Panc1 (cell line): ENCODE results near the gene ISLR. TPM values are rescaled to one million over a fixed set of nuclear protein-coding genes. Genes with fewer than 3 reads are reported as not detected.

Source experiments
- ATAC-seq: fragments of 200-7000 bp; cut with Tn5 transposase; 2 replicates; pipeline ENCODE4 v1.9.1; 2020; ENCODE audit warnings: mild to moderate bottlenecking, moderate library complexity
- BruUV-seq: library from RNA; stranded (reverse); fragments of 400-500 nt; replicated peaks from 2 replicates; lab custom pipeline; 2021; lab: Mats Ljungman, UMichigan
- CTCF ChIA-PET: fragments of 300-600 bp; sonication (Branson Sonifier 250); formaldehyde crosslinking; loops from one replicate; lab custom pipeline; 2022; ENCODE audit warnings: antibody characterized with exemption; lab: Charles Lee
- POLR2A ChIA-PET: fragments of 300-600 bp; sonication (Branson Sonifier 250); formaldehyde crosslinking; loops from one replicate; lab custom pipeline; 2022; ENCODE audit warnings: antibody characterized with exemption; lab: Charles Lee
- DNase-seq: peaks from one replicate; pipeline ENCODE4 v3.0.0-alpha.2; 2010; ENCODE audit warnings: low read depth, low spot score
- H3K27ac ChIP-seq: 2 replicates; pipeline ENCODE4 v1.5.1; 2011; ENCODE audit warnings: mild to moderate bottlenecking, low read length, inconsistent platforms
- H3K27me3 ChIP-seq: fragments of 200-500 bp; sonication (Bioruptor generic); 2 replicates; pipeline ENCODE4 v1.6.0; 2014; ENCODE audit warnings: low read length, inconsistent platforms; ENCODE audit not compliant: control insufficient read depth, insufficient read depth
- H3K36me3 ChIP-seq: fragments of 200-500 bp; sonication (Bioruptor generic); 2 replicates; pipeline ENCODE4 v1.5.1; 2014; ENCODE audit warnings: inconsistent platforms, mild to moderate bottlenecking, low read length, moderate library complexity; ENCODE audit not compliant: control insufficient read depth, insufficient read depth
- H3K4me1 ChIP-seq: 2 replicates; pipeline ENCODE4 v1.5.1; 2011; ENCODE audit warnings: inconsistent platforms, mild to moderate bottlenecking, low read length, moderate library complexity; ENCODE audit not compliant: control insufficient read depth, insufficient read depth
- H3K4me3 ChIP-seq, 2 experiments: 2 replicates each; pipeline ENCODE4 v1.5.1; 2011 to 2012; ENCODE audit warnings: low read depth in 2 of 2, low read length in 2 of 2, mild to moderate bottlenecking in 2 of 2, inconsistent platforms in 1 of 2, moderate library complexity in 1 of 2
- H3K9me3 ChIP-seq: fragments of 200-500 bp; sonication (Bioruptor generic); 2 replicates; pipeline ENCODE4 v1.5.1; 2014; ENCODE audit warnings: low read depth, mild to moderate bottlenecking, inconsistent platforms, low read length, moderate library complexity; ENCODE audit not compliant: control insufficient read depth, insufficient read depth
- CTCF ChIP-seq: fragments of 450-650 bp; IDR thresholded peaks from 2 replicates; pipeline ENCODE4 v1.5.1; 2017; ENCODE audit warnings: mild to moderate bottlenecking
- POLR2AphosphoS5 ChIP-seq: IDR thresholded peaks from 2 replicates; pipeline ENCODE4 v1.6.1; 2012; ENCODE audit warnings: mild to moderate bottlenecking, low read depth, low read length, moderate library complexity
- SIN3A ChIP-seq: IDR thresholded peaks from 2 replicates; pipeline ENCODE4 v1.6.1; 2012; ENCODE audit warnings: low read depth, mild to moderate bottlenecking, low read length, moderate library complexity, borderline replicate concordance; ENCODE audit not compliant: insufficient read depth
- TCF7L2 ChIP-seq: IDR thresholded peaks from 2 replicates; pipeline ENCODE4 v1.6.1; 2011; ENCODE audit warnings: mild to moderate bottlenecking, low read depth, low read length, inconsistent platforms
- in situ Hi-C: cut with HindIII; loops from 2 replicates; pipeline ENCODE4 v1.10.0; 2016; ENCODE audit warnings: low sequenced_read_pairs, low pct_unique_long_range_greater_than_20kb
- intact Hi-C: fragments of 100-400 bp; cut with micrococcal nuclease; formaldehyde crosslinking; loops from one replicate; pipeline ENCODE4 v1.10.0; 2022; ENCODE audit not compliant: unreplicated experiment
- total RNA-seq: library from RNA; stranded (reverse); gene quantifications from one replicate; pipeline ENCODE4 v1.2.1, GENCODE V29; 2021; ENCODE audit not compliant: unreplicated experiment
- TF ChIP-seq, protein P1 (sequence below), 2 experiments: IDR thresholded peaks; 2 replicates each; pipeline ENCODE4 v1.6.1; 2011 to 2012; ENCODE audit warnings: low read depth in 2 of 2, control low read depth in 1 of 2, low read length in 1 of 2, mild to moderate bottlenecking in 1 of 2, moderate library complexity in 1 of 2; ENCODE audit not compliant: insufficient read depth in 1 of 2

The ISLR gene
- total RNA-seq, 1 experiment from 2014 or later: 0.28 TPM

GRCh38 chr15:74178326-74179100 is 5.0 kb downstream of the ISLR start:
- Histone ChIP-seq H3K4me1 (peaks cover 13% of the 10 kb centered on the region), H3K27ac (0 out of 2 replicates have a peak overlapping the region, but pooled peaks have one; percentile 29), H3K36me3 (no peaks in the 10 kb centered on the region), H3K9me3 (no peaks in the 10 kb centered on the region), H3K27me3 (no peaks in the 10 kb centered on the region), H3K4me3 (no peak overlapping the region)
- TF ChIP-seq CTCF: no peak
- TF ChIP-seq SIN3A: no peak
- no peak for TF ChIP-seq TCF7L2
- TF ChIP-seq, protein P1, sequence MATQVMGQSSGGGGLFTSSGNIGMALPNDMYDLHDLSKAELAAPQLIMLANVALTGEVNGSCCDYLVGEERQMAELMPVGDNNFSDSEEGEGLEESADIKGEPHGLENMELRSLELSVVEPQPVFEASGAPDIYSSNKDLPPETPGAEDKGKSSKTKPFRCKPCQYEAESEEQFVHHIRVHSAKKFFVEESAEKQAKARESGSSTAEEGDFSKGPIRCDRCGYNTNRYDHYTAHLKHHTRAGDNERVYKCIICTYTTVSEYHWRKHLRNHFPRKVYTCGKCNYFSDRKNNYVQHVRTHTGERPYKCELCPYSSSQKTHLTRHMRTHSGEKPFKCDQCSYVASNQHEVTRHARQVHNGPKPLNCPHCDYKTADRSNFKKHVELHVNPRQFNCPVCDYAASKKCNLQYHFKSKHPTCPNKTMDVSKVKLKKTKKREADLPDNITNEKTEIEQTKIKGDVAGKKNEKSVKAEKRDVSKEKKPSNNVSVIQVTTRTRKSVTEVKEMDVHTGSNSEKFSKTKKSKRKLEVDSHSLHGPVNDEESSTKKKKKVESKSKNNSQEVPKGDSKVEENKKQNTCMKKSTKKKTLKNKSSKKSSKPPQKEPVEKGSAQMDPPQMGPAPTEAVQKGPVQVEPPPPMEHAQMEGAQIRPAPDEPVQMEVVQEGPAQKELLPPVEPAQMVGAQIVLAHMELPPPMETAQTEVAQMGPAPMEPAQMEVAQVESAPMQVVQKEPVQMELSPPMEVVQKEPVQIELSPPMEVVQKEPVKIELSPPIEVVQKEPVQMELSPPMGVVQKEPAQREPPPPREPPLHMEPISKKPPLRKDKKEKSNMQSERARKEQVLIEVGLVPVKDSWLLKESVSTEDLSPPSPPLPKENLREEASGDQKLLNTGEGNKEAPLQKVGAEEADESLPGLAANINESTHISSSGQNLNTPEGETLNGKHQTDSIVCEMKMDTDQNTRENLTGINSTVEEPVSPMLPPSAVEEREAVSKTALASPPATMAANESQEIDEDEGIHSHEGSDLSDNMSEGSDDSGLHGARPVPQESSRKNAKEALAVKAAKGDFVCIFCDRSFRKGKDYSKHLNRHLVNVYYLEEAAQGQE (IDR thresholded peaks at IDR 0.05; ENCODE audit: insufficient read depth in 1 of 2, low read depth in 2 of 2, low read length in 1 of 2): no peak
- TF ChIP-seq POLR2AphosphoS5: no peak
- ChIA-PET CTCF (interaction anchor here (0.5 kb wide), 1 partner anchor 12 kb away, joined by 8 read pairs; no protein-coding TSS in a partner anchor), POLR2A (interaction anchor here (0.5 kb wide), 1 partner anchor 32 kb away, joined by 6 read pairs; no protein-coding TSS in a partner anchor)
- in situ Hi-C loops (no loop called here), intact Hi-C loops (no loop called here)
- DNase-seq (no peak), ATAC-seq (no peak)
- no TSS peak for BruUV-seq

DNA sequence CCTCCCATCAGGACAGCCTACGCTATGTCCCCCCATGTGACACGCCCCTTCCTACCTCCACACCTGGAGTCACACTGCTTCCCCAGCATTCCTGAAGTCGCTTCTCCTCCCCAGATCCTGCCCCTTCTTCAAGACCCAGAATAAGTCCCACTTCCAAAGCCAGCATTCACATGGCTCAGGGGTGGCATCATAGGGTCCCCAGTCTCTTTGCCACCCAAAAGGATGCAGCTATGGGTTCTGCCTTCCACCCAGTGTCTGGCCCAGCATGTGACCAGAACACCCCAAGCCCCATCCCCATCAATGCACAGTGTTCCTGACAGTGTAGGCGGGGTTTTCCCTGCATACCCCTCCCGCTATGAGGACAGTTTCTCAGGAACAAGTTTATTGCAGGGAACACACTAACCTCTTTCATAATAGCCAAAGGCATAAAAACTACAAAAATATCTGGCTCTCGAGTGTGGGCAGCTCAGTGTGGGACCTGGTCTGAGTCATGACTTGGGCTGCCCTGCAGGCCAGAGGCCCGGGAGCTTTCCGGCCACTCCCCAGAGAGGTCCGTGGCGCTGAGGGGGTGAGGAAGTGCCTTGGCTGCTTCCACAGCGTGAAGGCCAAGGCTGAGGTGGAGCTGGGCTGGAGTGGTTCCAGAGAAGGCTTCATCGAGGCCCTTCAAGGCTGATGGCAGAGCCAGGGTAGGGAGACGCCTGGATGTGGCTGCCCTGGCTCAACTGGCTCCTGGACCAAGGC is 5.8 kb downstream of the ISLR start:
- DNase-seq: no peak
- Histone ChIP-seq H3K27ac (0 out of 2 replicates have a peak overlapping the region, but pooled peaks have one; percentile 29), H3K9me3 (no peaks in the 10 kb centered on the region), H3K4me3 (no peak overlapping the region), H3K27me3 (no peaks in the 10 kb centered on the region), H3K36me3 (no peaks in the 10 kb centered on the region), H3K4me1 (peaks cover 13% of the 10 kb centered on the region)
- in situ Hi-C loops: no loop called here
- peak; percentile 86 for ATAC-seq
- ChIA-PET CTCF (interaction anchor here (0.5 kb wide), 1 partner anchor 11 kb away, joined by 8 read pairs; no protein-coding TSS in a partner anchor), POLR2A (no interaction called here)
- TF ChIP-seq TCF7L2: no peak
- TF ChIP-seq POLR2AphosphoS5: no peak
- TF ChIP-seq, protein P1 (IDR thresholded peaks at IDR 0.05; ENCODE audit: insufficient read depth in 1 of 2, low read depth in 2 of 2, low read length in 1 of 2): no peak
- no peak for TF ChIP-seq CTCF
- no peak for TF ChIP-seq SIN3A
- no TSS peak for BruUV-seq
- intact Hi-C loops: no loop called here
